Camera-type eye (tissue), 1 donor: ENCODE data around the gene TSHZ2. TPM values are rescaled to one million over a fixed set of nuclear protein-coding genes. Genes with fewer than 3 reads are reported as not detected.

Source experiments
- total RNA-seq: library from RNA; depleted of rRNA; stranded (reverse); fragments of >200 nt; gene quantifications from one replicate; pipeline ENCODE4 v1.2.3, GENCODE V29; 2014

The TSHZ2 gene
- total RNA-seq = 14.7 TPM

GRCh38 chr20:52972190-52972937 lies at the start of gene TSHZ2:
Gene TSHZ2, plus strand, starts transcription at chr20:52972358. Its CDS starts 936 bp downstream, at chr20:52973294.

